Measurements from ENCODE around the gene BCL2. TPM values are rescaled to one million over a fixed set of nuclear protein-coding genes. Genes with fewer than 3 reads are reported as not detected.

The BCL2 gene
- total RNA-seq, 1 experiment from 2014 or later, result 2.5 TPM

DNA sequence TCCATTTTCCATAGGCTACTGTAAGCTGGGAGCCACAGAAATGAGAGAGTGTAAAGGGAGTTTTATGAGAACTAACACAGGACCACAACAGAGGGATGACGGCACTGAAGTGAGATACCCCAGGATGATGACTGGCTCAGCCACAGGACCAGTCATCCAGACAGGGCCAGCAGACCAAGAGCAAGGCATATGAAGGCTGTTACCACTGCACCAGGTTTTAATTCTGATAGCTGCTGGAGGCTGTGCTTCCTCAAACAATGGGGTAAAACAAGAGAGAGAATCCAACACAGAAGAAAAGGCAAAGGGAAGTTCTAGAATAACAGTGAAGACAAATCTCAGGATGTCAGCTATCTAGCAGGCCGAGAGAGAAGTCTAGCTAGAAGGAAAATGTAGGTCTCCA, 94.9 kb downstream of the BCL2 start:
- DNase-seq (ENCODE audit: low read depth, low spot score), result no peak
- no peak for ATAC-seq
- Histone ChIP-seq H4K20me1 (ENCODE audit: insufficient read depth) (no peaks in the 10 kb centered on the region), H3K4me1 (ENCODE audit: control insufficient read depth in 1 of 2, insufficient read depth in 2 of 2, low read length in 2 of 2) (peaks cover 3 to 6% of the 10 kb centered on the region in 2 experiments; a peak in 2 of 4 replicates), H3K36me3 (ENCODE audit: control insufficient read depth in 1 of 2, insufficient read depth in 2 of 2, low read length in 2 of 2) (no peaks in the 10 kb centered on the region), H3K9me2 (ENCODE audit: insufficient read depth) (no peaks in the 10 kb centered on the region), H3K79me2 (ENCODE audit: insufficient read depth, low read length) (no peaks in the 10 kb centered on the region), H3K9me3 (ENCODE audit: control insufficient read depth in 1 of 2, insufficient read depth in 1 of 2, low read depth in 1 of 2, low read length in 2 of 2) (no peaks in the 10 kb centered on the region), H3K27me3 (ENCODE audit: insufficient read depth, low read length) (no peaks in the 10 kb centered on the region), H2AFZ (ENCODE audit: low read depth, low read length, poor library complexity, severe bottlenecking) (no peak overlapping the region), H3K27ac (ENCODE audit: low read depth, low read length) (no peak overlapping the region), H3K4me2 (ENCODE audit: low read length) (no peak overlapping the region), H3K4me3 (replicated peaks in 1 of 2; ENCODE audit: low read depth in 1 of 2, low read length in 2 of 2) (no peak overlapping the region), H3K9ac (ENCODE audit: low read length) (no peak overlapping the region)
- ChIA-PET POLR2A (no interaction called here), CTCF (no interaction called here), RAD21 (ENCODE audit: low non-redundant PET in 1 of 2, low total read pairs in 2 of 2, uncharacterized antibody in 2 of 2, unreplicated experiment in 2 of 2) (no interaction called here)
- TF ChIP-seq, protein P1, sequence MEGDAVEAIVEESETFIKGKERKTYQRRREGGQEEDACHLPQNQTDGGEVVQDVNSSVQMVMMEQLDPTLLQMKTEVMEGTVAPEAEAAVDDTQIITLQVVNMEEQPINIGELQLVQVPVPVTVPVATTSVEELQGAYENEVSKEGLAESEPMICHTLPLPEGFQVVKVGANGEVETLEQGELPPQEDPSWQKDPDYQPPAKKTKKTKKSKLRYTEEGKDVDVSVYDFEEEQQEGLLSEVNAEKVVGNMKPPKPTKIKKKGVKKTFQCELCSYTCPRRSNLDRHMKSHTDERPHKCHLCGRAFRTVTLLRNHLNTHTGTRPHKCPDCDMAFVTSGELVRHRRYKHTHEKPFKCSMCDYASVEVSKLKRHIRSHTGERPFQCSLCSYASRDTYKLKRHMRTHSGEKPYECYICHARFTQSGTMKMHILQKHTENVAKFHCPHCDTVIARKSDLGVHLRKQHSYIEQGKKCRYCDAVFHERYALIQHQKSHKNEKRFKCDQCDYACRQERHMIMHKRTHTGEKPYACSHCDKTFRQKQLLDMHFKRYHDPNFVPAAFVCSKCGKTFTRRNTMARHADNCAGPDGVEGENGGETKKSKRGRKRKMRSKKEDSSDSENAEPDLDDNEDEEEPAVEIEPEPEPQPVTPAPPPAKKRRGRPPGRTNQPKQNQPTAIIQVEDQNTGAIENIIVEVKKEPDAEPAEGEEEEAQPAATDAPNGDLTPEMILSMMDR (IDR thresholded peaks at IDR 0.05 in 2 of 3, conservative IDR thresholded peaks at IDR 0.05 in 1 of 3; ENCODE audit: borderline replicate concordance in 1 of 3, insufficient read depth in 1 of 3, low read depth in 2 of 3, low read length in 2 of 3), result no peak
- TF ChIP-seq FOSL1 (IDR thresholded peaks at IDR 0.05; ENCODE audit: low read depth) (no peak), ELF1 (IDR thresholded peaks at IDR 0.05; ENCODE audit: borderline replicate concordance, low read depth) (no peak), POLR2A (IDR thresholded peaks at IDR 0.05; ENCODE audit: borderline replicate concordance, extremely low read depth, insufficient read depth, insufficient read length) (no peak), ZBTB33 (IDR thresholded peaks at IDR 0.05; ENCODE audit: extremely low read depth, insufficient replicate concordance, low read length) (no peak)
- TF ChIP-seq, protein P2, sequence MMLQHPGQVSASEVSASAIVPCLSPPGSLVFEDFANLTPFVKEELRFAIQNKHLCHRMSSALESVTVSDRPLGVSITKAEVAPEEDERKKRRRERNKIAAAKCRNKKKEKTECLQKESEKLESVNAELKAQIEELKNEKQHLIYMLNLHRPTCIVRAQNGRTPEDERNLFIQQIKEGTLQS (IDR thresholded peaks at IDR 0.05), result no peak
- TF ChIP-seq, protein P3, sequence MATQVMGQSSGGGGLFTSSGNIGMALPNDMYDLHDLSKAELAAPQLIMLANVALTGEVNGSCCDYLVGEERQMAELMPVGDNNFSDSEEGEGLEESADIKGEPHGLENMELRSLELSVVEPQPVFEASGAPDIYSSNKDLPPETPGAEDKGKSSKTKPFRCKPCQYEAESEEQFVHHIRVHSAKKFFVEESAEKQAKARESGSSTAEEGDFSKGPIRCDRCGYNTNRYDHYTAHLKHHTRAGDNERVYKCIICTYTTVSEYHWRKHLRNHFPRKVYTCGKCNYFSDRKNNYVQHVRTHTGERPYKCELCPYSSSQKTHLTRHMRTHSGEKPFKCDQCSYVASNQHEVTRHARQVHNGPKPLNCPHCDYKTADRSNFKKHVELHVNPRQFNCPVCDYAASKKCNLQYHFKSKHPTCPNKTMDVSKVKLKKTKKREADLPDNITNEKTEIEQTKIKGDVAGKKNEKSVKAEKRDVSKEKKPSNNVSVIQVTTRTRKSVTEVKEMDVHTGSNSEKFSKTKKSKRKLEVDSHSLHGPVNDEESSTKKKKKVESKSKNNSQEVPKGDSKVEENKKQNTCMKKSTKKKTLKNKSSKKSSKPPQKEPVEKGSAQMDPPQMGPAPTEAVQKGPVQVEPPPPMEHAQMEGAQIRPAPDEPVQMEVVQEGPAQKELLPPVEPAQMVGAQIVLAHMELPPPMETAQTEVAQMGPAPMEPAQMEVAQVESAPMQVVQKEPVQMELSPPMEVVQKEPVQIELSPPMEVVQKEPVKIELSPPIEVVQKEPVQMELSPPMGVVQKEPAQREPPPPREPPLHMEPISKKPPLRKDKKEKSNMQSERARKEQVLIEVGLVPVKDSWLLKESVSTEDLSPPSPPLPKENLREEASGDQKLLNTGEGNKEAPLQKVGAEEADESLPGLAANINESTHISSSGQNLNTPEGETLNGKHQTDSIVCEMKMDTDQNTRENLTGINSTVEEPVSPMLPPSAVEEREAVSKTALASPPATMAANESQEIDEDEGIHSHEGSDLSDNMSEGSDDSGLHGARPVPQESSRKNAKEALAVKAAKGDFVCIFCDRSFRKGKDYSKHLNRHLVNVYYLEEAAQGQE (IDR thresholded peaks at IDR 0.05; ENCODE audit: low read depth), result no peak
- intact Hi-C loops (cut with micrococcal nuclease), result no loop called here
- no TSS peak for BruUV-seq (replicated peaks)
